ENCODE measurements around the gene ANKRD24. TPM values are rescaled to one million over a fixed set of nuclear protein-coding genes. Genes with fewer than 3 reads are reported as not detected.
A peak's percentile ranks its signal among the peaks of the same experiment; 100 is the strongest.
"Not testable (repeated sequence)": the region's sequence is repeated elsewhere in the genome, so short reads cannot be mapped to it uniquely, and the experiment has no call there.

The ANKRD24 gene
- polyA plus RNA-seq, 1 of the 3 experiments (the other 2 are of a cell fraction): 0.87 TPM

DNA sequence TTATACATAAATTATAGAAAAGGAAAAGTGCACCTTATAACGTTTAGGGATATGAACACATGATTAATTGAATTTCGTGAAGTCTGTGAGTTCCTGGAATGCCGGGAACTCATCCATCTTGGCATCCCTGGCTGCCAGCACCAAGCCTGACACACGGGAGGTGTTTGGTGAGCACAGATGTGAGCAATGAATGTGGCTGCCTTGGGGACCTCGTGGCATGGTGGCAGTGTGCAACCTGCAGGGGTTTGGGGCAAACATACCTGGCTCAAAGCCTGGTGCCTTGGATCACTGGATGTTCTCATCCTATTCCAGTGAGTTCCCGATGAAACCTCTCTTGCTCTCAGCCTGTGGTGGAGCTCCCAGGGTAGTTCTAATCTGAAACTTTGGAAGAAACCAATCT is 48.1 kb upstream of the ANKRD24 start:
- Histone ChIP-seq H3F3A (replicated peaks; ENCODE audit: insufficient read depth) (peaks cover 4% of the 10 kb centered on the region), H4K20me1 (ENCODE audit: insufficient read depth) (no peaks in the 10 kb centered on the region), H3K9me2 (no peaks in the 10 kb centered on the region), H3K27me3 (ENCODE audit: insufficient read depth) (no peaks in the 10 kb centered on the region), H3K36me3 (replicated peaks in 1 of 2; ENCODE audit: control insufficient read depth in 1 of 2, insufficient read depth in 2 of 2, low read length in 1 of 2) (no peaks in the 10 kb centered on the region), H3K79me2 (ENCODE audit: insufficient read depth) (no peaks in the 10 kb centered on the region), H3K4me2 (no peak overlapping the region), H3K27ac (ENCODE audit: low read depth in 2 of 2, low read length in 1 of 2) (no peak overlapping the region), H3K9me3 (no peaks in the 10 kb centered on the region), H3K4me1 (ENCODE audit: control insufficient read depth in 1 of 2, insufficient read depth in 2 of 2, low read depth in 1 of 2, low read length in 1 of 2) (peaks cover 2 to 11% of the 10 kb centered on the region in 2 experiments; a peak in 2 of 4 replicates), H3K9ac (no peak overlapping the region), H3K4me3 (ENCODE audit: low read depth in 2 of 2, low read length in 1 of 2) (no peak overlapping the region), H2AFZ (ENCODE audit: low read depth) (0 out of 2 replicates have a peak overlapping the region, but pooled peaks have one; percentile 11)
- TF ChIP-seq, protein P1, sequence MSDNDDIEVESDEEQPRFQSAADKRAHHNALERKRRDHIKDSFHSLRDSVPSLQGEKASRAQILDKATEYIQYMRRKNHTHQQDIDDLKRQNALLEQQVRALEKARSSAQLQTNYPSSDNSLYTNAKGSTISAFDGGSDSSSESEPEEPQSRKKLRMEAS (IDR thresholded peaks at IDR 0.05; ENCODE audit: low read depth): no peak
- TF ChIP-seq POLR2AphosphoS5 (IDR thresholded peaks at IDR 0.05; ENCODE audit: low read depth, low read length) (no peak), RXRA (IDR thresholded peaks at IDR 0.05; ENCODE audit: borderline replicate concordance, low read depth) (no peak)
- TF ChIP-seq, protein P2, sequence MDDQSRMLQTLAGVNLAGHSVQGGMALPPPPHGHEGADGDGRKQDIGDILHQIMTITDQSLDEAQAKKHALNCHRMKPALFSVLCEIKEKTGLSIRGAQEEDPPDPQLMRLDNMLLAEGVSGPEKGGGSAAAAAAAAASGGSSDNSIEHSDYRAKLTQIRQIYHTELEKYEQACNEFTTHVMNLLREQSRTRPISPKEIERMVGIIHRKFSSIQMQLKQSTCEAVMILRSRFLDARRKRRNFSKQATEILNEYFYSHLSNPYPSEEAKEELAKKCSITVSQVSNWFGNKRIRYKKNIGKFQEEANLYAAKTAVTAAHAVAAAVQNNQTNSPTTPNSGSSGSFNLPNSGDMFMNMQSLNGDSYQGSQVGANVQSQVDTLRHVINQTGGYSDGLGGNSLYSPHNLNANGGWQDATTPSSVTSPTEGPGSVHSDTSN (IDR thresholded peaks at IDR 0.05): peak; percentile 22; the same call in 1 of the 2 replicates
- TF ChIP-seq, protein P3, sequence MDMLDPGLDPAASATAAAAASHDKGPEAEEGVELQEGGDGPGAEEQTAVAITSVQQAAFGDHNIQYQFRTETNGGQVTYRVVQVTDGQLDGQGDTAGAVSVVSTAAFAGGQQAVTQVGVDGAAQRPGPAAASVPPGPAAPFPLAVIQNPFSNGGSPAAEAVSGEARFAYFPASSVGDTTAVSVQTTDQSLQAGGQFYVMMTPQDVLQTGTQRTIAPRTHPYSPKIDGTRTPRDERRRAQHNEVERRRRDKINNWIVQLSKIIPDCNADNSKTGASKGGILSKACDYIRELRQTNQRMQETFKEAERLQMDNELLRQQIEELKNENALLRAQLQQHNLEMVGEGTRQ (IDR thresholded peaks at IDR 0.05; ENCODE audit: borderline replicate concordance, low read depth, low read length): no peak
- TF ChIP-seq, protein P4, sequence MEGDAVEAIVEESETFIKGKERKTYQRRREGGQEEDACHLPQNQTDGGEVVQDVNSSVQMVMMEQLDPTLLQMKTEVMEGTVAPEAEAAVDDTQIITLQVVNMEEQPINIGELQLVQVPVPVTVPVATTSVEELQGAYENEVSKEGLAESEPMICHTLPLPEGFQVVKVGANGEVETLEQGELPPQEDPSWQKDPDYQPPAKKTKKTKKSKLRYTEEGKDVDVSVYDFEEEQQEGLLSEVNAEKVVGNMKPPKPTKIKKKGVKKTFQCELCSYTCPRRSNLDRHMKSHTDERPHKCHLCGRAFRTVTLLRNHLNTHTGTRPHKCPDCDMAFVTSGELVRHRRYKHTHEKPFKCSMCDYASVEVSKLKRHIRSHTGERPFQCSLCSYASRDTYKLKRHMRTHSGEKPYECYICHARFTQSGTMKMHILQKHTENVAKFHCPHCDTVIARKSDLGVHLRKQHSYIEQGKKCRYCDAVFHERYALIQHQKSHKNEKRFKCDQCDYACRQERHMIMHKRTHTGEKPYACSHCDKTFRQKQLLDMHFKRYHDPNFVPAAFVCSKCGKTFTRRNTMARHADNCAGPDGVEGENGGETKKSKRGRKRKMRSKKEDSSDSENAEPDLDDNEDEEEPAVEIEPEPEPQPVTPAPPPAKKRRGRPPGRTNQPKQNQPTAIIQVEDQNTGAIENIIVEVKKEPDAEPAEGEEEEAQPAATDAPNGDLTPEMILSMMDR (IDR thresholded peaks at IDR 0.05): no peak
- ChIA-PET POLR2A (no interaction called here), CTCF (interaction anchor here (0.7 kb wide), 1 partner anchor 70 kb away, joined by 3 read pairs; no protein-coding TSS in a partner anchor)
- whole genome bisulfite sequencing (ENCODE audit: low lambda C conversion rate): 18% methylated on average over 5 of the region's 6 CpGs
- DNase-seq: no peak

DNA sequence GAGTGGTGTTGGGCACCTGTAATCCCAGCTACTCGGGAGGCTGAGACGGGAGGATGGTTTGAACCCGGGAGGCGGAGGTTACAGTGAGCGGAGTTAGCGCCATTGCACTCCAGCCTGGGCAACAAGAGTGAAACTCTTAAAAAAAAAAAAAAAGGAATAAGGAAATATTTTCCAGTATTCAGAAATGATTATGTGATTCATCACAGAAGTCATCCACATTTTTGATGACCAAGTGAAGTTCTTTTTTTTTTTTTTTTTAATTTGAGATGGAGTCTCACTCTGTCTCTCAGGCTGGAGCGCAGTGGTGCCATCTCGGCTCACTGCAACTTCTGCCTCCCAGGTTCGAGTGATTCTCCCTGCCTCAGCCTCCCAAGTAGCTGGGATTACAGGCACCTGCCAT is 47.1 kb upstream of the ANKRD24 start:
- 96% methylated on average over 9 of the region's 9 CpGs for WGBS (ENCODE audit: low lambda C conversion rate)
- H2AFZ ChIP-seq (ENCODE audit: low read depth); H4K20me1 ChIP-seq (ENCODE audit: insufficient read depth); H3K9me2 ChIP-seq; DNase-seq; POLR2A ChIA-PET; H3K4me3 ChIP-seq (ENCODE audit: low read depth in 2 of 2, low read length in 1 of 2); H3F3A ChIP-seq (replicated peaks; ENCODE audit: insufficient read depth); H3K36me3 ChIP-seq (replicated peaks in 1 of 2; ENCODE audit: control insufficient read depth in 1 of 2, insufficient read depth in 2 of 2, low read length in 1 of 2); H3K79me2 ChIP-seq (ENCODE audit: insufficient read depth); H3K9ac ChIP-seq; H3K27me3 ChIP-seq (ENCODE audit: insufficient read depth); H3K27ac ChIP-seq (ENCODE audit: low read depth in 2 of 2, low read length in 1 of 2); H3K4me2 ChIP-seq; CTCF ChIA-PET; H3K9me3 ChIP-seq: not testable (repeated sequence)
- peaks cover 2 to 10% of the 10 kb centered on the region in 2 experiments; a peak in 2 of 4 replicates for H3K4me1 ChIP-seq (ENCODE audit: control insufficient read depth in 1 of 2, insufficient read depth in 2 of 2, low read depth in 1 of 2, low read length in 1 of 2)

Measured in SK-N-SH (cell line).